ENCODE measurements around the gene ERBIN. TPM values are rescaled to one million over a fixed set of nuclear protein-coding genes. Genes with fewer than 3 reads are reported as not detected.

The ERBIN gene
- total and polyA plus RNA-seq, 10 of the 15 experiments (the other 5 are each of a cell fraction or from before 2014, with no cell fraction given), result 9.5 to 91.1 (median 49.4) TPM

DNA sequence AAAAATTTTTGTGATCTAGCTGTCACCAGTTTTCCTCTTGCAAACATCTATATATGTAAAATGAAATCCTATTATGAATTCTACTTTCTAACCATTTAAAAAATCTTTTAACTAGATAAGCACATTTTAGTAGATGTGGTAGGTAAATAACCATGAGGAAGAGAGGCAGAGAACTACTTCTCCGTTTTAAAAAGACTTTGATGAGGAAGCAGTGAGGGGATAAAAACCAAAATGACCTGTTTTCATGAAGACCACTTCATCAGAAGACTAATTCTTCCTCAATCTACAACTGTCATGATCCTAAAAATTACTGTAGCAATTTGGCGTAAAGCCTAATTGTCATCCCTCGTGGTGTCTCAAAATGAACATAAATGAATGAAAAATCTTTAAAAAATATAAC is 15.7 kb upstream of the ERBIN start:
- Histone ChIP-seq H3K4me1 (ENCODE audit: control insufficient read depth, insufficient read depth, low read length) (no peaks in the 10 kb centered on the region), H3K36me3 (ENCODE audit: control insufficient read depth in 2 of 2, insufficient read depth in 2 of 2, low read length in 1 of 2) (no peaks in the 10 kb centered on the region), H3K4me2 (ENCODE audit: control insufficient read depth, insufficient read depth) (no peak overlapping the region), H3K9ac (ENCODE audit: control insufficient read depth, insufficient read depth, low read length) (no peak overlapping the region), H3K4me3 (no peak overlapping the region), H2AFZ (ENCODE audit: control insufficient read depth, low read depth, low read length) (no peak overlapping the region), H3K27me3 (replicated peaks in 1 of 2; ENCODE audit: control insufficient read depth in 2 of 2, insufficient read depth in 2 of 2, low read length in 1 of 2) (no peaks in the 10 kb centered on the region), H3K27ac (ENCODE audit: control insufficient read depth, insufficient read depth) (no peak overlapping the region), H3K79me2 (ENCODE audit: control insufficient read depth, insufficient read depth, low read length) (no peaks in the 10 kb centered on the region), H4K20me1 (ENCODE audit: control insufficient read depth, insufficient read depth) (no peaks in the 10 kb centered on the region), H3K9me3 (replicated peaks; ENCODE audit: control insufficient read depth, insufficient read depth, low read length) (no peaks in the 10 kb centered on the region)
- 32% methylated on average over 3 of the region's 3 CpGs for WGBS (ENCODE audit: insufficient coverage, insufficient replicate concordance, low lambda C conversion rate, missing lambda C conversion rate)
- POLR2A ChIA-PET, result interaction anchor here (0.7 kb wide), 1 partner anchor 187 kb away, joined by 3 read pairs; no protein-coding TSS in a partner anchor
- DNase-seq (ENCODE audit: low read depth, low spot score) (no peak), ATAC-seq (no peak), FAIRE-seq (no peak)
- no TSS peak for BruUV-seq (replicated peaks)
- in situ Hi-C loops (cut with MboI) (no loop called here), intact Hi-C loops (cut with micrococcal nuclease; ENCODE audit: unreplicated experiment) (no loop called here)
- RAD21 ChIA-PET (ENCODE audit: unreplicated experiment), result no interaction called here
- CTCF ChIA-PET, result no interaction called here
- SMC1A ChIA-PET (ENCODE audit: uncharacterized antibody, unreplicated experiment), result interaction anchor here (0.6 to 1.3 kb wide), 2 partner anchors 9 to 91 kb away, joined by 3 read pairs; no protein-coding TSS in a partner anchor
- TF ChIP-seq CHD1 (IDR thresholded peaks at IDR 0.05; ENCODE audit: low read depth, low read length) (no peak), IRF3 (IDR thresholded peaks at IDR 0.05) (no peak), KLF5 (IDR thresholded peaks at IDR 0.05; ENCODE audit: partially characterized antibody) (no peak), ZNF24 (IDR thresholded peaks at IDR 0.05) (no peak), HCFC1 (IDR thresholded peaks at IDR 0.05; ENCODE audit: low read length) (no peak), E4F1 (IDR thresholded peaks at IDR 0.05; ENCODE audit: borderline replicate concordance, partially characterized antibody) (no peak), CEBPZ (IDR thresholded peaks at IDR 0.05; ENCODE audit: low read depth, low read length) (no peak), ZNF217 (IDR thresholded peaks at IDR 0.05) (no peak)

Data from GM12878 (cell line).